Measurements from ENCODE around the gene PDE1C.

Gene PDE1C

DNA sequence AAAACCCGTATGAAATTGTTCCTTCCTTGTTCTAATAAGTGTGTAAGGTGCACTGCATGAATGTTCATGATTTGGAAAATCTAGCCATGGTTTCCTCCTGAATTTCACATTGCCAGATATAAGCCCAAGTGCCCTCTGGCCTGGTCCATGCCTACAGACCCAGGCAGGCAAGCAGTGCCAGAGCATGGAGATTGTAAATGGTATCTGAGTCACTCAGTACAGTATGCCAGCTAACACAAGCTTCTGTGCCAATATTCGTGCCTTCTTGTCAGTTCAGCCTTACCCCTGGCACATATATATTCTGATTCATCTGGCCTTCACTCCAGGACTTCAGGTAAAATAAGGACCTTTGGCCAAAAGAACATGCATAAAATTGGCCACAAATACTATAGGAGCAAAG, 38.4 kb upstream of the PDE1C start:
- Mint-ChIP-seq H3K36me3 (ENCODE audit: low read depth) (no peaks in the 10 kb centered on the region), H3K27ac (no peak overlapping the region), H3K27me3 (ENCODE audit: low read depth) (no peaks in the 10 kb centered on the region), H3K9me3 (peaks cover 32% of the 10 kb centered on the region), H3K4me3 (no peak overlapping the region), H3K4me1 (no peaks in the 10 kb centered on the region)
- TF ChIP-seq CTCF (IDR thresholded peaks at IDR 0.05; ENCODE audit: unreplicated experiment in 3 of 3), result no peak

GRCh38 chr7:32104766-32105165, 34.6 kb upstream of the PDE1C start:
- no peaks in the 10 kb centered on the region for H3K4me1 Mint-ChIP-seq
- no peak overlapping the region for H3K27ac Mint-ChIP-seq
- H3K36me3 Mint-ChIP-seq (ENCODE audit: low read depth), result no peaks in the 10 kb centered on the region

GRCh38 chr7:32103361-32103760, 33.2 kb upstream of the PDE1C start:
- no peak overlapping the region for H3K4me3 Mint-ChIP-seq
- no peak for TF ChIP-seq CTCF (IDR thresholded peaks at IDR 0.05; ENCODE audit: unreplicated experiment in 3 of 3)
- no peaks in the 10 kb centered on the region for H3K4me1 Mint-ChIP-seq
- no peaks in the 10 kb centered on the region for H3K27me3 Mint-ChIP-seq (ENCODE audit: low read depth)
- H3K9me3 Mint-ChIP-seq, result peaks cover 16% of the 10 kb centered on the region
- no peaks in the 10 kb centered on the region for H3K36me3 Mint-ChIP-seq (ENCODE audit: low read depth)
- no peak overlapping the region for H3K27ac Mint-ChIP-seq

More at GRCh38 chr7:32104766-32105165, 34.6 kb upstream of the PDE1C start:
- Mint-ChIP-seq H3K9me3 (peaks cover 16% of the 10 kb centered on the region), H3K4me3 (no peak overlapping the region), H3K27me3 (ENCODE audit: low read depth) (no peaks in the 10 kb centered on the region)
- TF ChIP-seq CTCF (IDR thresholded peaks at IDR 0.05; ENCODE audit: unreplicated experiment in 3 of 3), result no peak

DNA sequence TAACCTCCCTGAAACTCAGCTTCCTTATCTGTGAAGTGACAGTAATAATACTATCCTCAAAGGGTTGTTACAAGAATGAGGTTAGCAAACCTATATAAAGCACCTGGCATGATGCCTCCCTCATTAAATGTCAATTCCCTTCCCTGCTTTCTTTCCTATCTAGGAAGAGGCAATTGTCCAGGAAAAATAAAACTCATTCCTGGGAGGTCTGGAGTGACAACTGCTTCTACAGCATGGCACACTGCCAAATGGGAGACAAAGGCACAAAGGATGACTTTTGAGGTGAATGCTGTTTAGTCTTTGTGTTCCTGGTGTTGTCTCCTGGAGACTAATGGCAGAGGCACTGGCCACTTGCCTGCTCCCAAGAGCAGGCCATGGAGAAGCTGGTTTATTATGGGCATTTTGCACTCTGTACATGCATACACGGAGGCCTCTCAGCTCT, 32.2 kb upstream of the PDE1C start:
- H3K27ac Mint-ChIP-seq, result no peak overlapping the region
- no peaks in the 10 kb centered on the region for H3K4me1 Mint-ChIP-seq
- no peak overlapping the region for H3K4me3 Mint-ChIP-seq
- H3K27me3 Mint-ChIP-seq (ENCODE audit: low read depth), result no peaks in the 10 kb centered on the region
- no peak for TF ChIP-seq CTCF (IDR thresholded peaks at IDR 0.05; ENCODE audit: unreplicated experiment in 3 of 3)
- H3K9me3 Mint-ChIP-seq, result peaks cover 16% of the 10 kb centered on the region
- H3K36me3 Mint-ChIP-seq (ENCODE audit: low read depth), result no peaks in the 10 kb centered on the region

DNA sequence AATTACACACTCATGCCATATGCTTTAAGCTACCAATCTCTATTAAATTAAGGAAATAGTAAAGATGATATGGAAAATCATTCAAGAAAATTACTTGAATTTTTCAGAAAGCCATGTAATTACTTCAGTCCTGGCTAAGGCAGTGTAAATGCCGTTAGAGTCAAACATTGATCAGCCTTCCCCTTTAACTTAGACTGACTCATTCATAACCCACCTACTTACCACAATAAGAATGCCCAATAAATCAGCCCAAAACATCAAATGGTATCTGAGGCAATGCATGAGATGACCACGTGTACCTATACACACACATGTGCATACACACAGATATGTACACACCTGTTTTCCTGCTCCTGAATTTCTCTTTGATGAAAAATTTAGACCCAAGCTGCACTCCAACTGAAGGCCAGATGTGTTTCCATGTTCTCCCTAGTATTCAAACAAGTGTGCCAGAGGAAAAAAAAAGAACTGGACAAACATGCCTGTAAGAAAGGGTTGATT, 30.2 kb upstream of the PDE1C start:
- Mint-ChIP-seq H3K27me3 (ENCODE audit: low read depth) (no peaks in the 10 kb centered on the region), H3K4me3 (no peak overlapping the region), H3K9me3 (peaks cover 5% of the 10 kb centered on the region), H3K36me3 (ENCODE audit: low read depth) (no peaks in the 10 kb centered on the region), H3K27ac (no peak overlapping the region), H3K4me1 (no peaks in the 10 kb centered on the region)
- no peak for TF ChIP-seq CTCF (IDR thresholded peaks at IDR 0.05; ENCODE audit: unreplicated experiment in 3 of 3)

GRCh38 chr7:32094516-32094915, 24.3 kb upstream of the PDE1C start:
- Mint-ChIP-seq H3K4me1 (no peaks in the 10 kb centered on the region), H3K36me3 (ENCODE audit: low read depth) (no peaks in the 10 kb centered on the region), H3K9me3 (no peaks in the 10 kb centered on the region), H3K4me3 (no peak overlapping the region), H3K27ac (no peak overlapping the region), H3K27me3 (ENCODE audit: low read depth) (peaks cover 4% of the 10 kb centered on the region)
- no peak for TF ChIP-seq CTCF (IDR thresholded peaks at IDR 0.05; ENCODE audit: unreplicated experiment in 3 of 3)

All from nephron (organoid).